22Rv1 (cell line): Measurements from ENCODE around the gene TGFBR2.

Experiments used
- H3K27ac ChIP-seq: fragments of 450-650 bp; 2 replicates; pipeline ENCODE4 v1.5.1; 2017
- ZFX ChIP-seq: fragments of 450-650 bp; IDR thresholded peaks from 2 replicates; pipeline ENCODE4 v1.6.1; 2017; ENCODE audit warnings: antibody characterized with exemption, borderline replicate concordance
- TF ChIP-seq, protein P1 (sequence below): fragments of 450-650 bp; IDR thresholded peaks from 2 replicates; pipeline ENCODE4 v1.5.1; 2017; ENCODE audit warnings: mild to moderate bottlenecking

Gene TGFBR2

GRCh38 chr3:30639937-30640336, 33.5 kb downstream of the TGFBR2 start:
- H3K27ac ChIP-seq, result no peak overlapping the region
- TF ChIP-seq, protein P1, sequence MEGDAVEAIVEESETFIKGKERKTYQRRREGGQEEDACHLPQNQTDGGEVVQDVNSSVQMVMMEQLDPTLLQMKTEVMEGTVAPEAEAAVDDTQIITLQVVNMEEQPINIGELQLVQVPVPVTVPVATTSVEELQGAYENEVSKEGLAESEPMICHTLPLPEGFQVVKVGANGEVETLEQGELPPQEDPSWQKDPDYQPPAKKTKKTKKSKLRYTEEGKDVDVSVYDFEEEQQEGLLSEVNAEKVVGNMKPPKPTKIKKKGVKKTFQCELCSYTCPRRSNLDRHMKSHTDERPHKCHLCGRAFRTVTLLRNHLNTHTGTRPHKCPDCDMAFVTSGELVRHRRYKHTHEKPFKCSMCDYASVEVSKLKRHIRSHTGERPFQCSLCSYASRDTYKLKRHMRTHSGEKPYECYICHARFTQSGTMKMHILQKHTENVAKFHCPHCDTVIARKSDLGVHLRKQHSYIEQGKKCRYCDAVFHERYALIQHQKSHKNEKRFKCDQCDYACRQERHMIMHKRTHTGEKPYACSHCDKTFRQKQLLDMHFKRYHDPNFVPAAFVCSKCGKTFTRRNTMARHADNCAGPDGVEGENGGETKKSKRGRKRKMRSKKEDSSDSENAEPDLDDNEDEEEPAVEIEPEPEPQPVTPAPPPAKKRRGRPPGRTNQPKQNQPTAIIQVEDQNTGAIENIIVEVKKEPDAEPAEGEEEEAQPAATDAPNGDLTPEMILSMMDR, result no peak
- TF ChIP-seq ZFX, result no peak

GRCh38 chr3:30640851-30641250, 34.5 kb downstream of the TGFBR2 start:
- H3K27ac ChIP-seq, result no peak overlapping the region
- no peak for TF ChIP-seq ZFX
- TF ChIP-seq, protein P1, result no peak

- no peak overlapping the region for H3K27ac ChIP-seq
- TF ChIP-seq ZFX, result no peak
- TF ChIP-seq, protein P1, result no peak
Observed at GRCh38 chr3:30641416-30642251, 35.2 kb downstream of the TGFBR2 start.

DNA sequence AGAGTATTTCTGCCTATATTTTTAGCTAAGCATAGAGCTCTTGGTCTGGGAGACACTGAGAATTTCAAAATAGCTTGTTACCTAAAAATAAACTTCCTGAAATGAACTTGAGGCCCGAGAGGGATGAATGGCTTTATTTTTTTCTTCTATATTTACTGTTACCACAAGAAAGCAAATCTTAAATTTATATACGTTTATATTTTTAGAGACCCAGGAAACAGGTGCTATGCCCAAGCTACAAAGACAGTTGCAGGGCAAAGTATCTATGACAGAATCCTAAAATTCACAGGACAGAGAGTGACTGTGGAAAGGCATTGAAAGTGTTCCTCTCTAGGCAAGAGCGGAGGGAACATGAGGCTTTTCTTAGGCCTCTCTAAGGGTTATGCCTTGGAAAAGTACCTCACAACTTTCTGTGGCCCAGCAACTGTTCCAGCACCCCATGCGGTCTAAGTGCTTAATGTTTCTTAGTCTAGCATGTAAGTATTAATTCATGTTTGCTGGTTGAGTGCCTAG, 36.5 kb downstream of the TGFBR2 start:
- no peak overlapping the region for H3K27ac ChIP-seq
- TF ChIP-seq, protein P1, result no peak
- TF ChIP-seq ZFX, result no peak

- no peak overlapping the region for H3K27ac ChIP-seq
- TF ChIP-seq ZFX, result no peak
- TF ChIP-seq, protein P1, result no peak
Observed at GRCh38 chr3:30643763-30644462, 37.5 kb downstream of the TGFBR2 start.

- no peak overlapping the region for H3K27ac ChIP-seq
- no peak for TF ChIP-seq ZFX
- TF ChIP-seq, protein P1, result no peak
Observed at GRCh38 chr3:30644615-30645014, 38.2 kb downstream of the TGFBR2 start.

- TF ChIP-seq ZFX, result no peak
- TF ChIP-seq, protein P1, result no peak
- H3K27ac ChIP-seq, result no peak overlapping the region
Observed at GRCh38 chr3:30645077-30645476, 38.7 kb downstream of the TGFBR2 start.
